NCI-H526 treated with DMSO at 0.1 percent for 48 hours (cell line): ENCODE results near the gene PRKAR2B.
"Not testable (repeated sequence)": the region's sequence is repeated elsewhere in the genome, so short reads cannot be mapped to it uniquely, and the experiment has no call there.

ENCODE experiments used
- DNase-seq: peaks from one replicate; lab custom pipeline; 2025; lab: John Stamatoyannopoulos, UW

Gene PRKAR2B

GRCh38 chr7:107048783-107049418, 4.4 kb downstream of the PRKAR2B start:
- no peak for DNase-seq

- no peak for DNase-seq
Measured at GRCh38 chr7:107049480-107049879, 5.0 kb downstream of the PRKAR2B start.

GRCh38 chr7:107049971-107050532, 5.5 kb downstream of the PRKAR2B start:
- DNase-seq: no peak

- no peak for DNase-seq
Measured at GRCh38 chr7:107051376-107051775, 6.9 kb downstream of the PRKAR2B start.

GRCh38 chr7:107054965-107055364, 10.5 kb downstream of the PRKAR2B start:
- DNase-seq: not testable (repeated sequence)

GRCh38 chr7:107056058-107056457, 11.6 kb downstream of the PRKAR2B start:
- DNase-seq: not testable (repeated sequence)

GRCh38 chr7:107056728-107057473, 12.4 kb downstream of the PRKAR2B start:
- DNase-seq: no peak

- no peak for DNase-seq
Measured at GRCh38 chr7:107057474-107057833, 12.9 kb downstream of the PRKAR2B start.

GRCh38 chr7:107059468-107059867, 15.0 kb downstream of the PRKAR2B start:
- DNase-seq: no peak

- DNase-seq: no peak
Measured at GRCh38 chr7:107063245-107064120, 19.0 kb downstream of the PRKAR2B start.

- DNase-seq: no peak
Measured at GRCh38 chr7:107064255-107064654, 19.8 kb downstream of the PRKAR2B start.

- DNase-seq: no peak
Measured at GRCh38 chr7:107065929-107066247, 21.4 kb downstream of the PRKAR2B start.

- no peak for DNase-seq
Measured at GRCh38 chr7:107068156-107068555, 23.7 kb downstream of the PRKAR2B start.

- DNase-seq: no peak
Measured at GRCh38 chr7:107069457-107069856, 25.0 kb downstream of the PRKAR2B start.

- peak; percentile 15 for DNase-seq
Measured at GRCh38 chr7:107070710-107071109, 26.2 kb downstream of the PRKAR2B start.

GRCh38 chr7:107071129-107071528, 26.6 kb downstream of the PRKAR2B start:
- DNase-seq: no peak

- DNase-seq: no peak
Measured at GRCh38 chr7:107072133-107072532, 27.6 kb downstream of the PRKAR2B start.

- DNase-seq: no peak
Measured at GRCh38 chr7:107075863-107076574, 31.5 kb downstream of the PRKAR2B start.

- no peak for DNase-seq
Measured at GRCh38 chr7:107076781-107077698, 32.5 kb downstream of the PRKAR2B start.

GRCh38 chr7:107077699-107078516, 33.4 kb downstream of the PRKAR2B start:
- no peak for DNase-seq
